Stomach (tissue), 4 donors: Measurements from ENCODE around the gene MYT1.

Experiments
- EP300 ChIP-seq: sonication (generic); formaldehyde crosslinking; IDR thresholded peaks from one replicate; pipeline ENCODE4 v1.6.1; 2017; ENCODE audit warnings: antibody characterized with exemption
- POLR2A ChIP-seq, 4 donors: fragments of 450-650 bp; IDR thresholded peaks; one replicate each; pipeline ENCODE4 v1.6.1; 2016; ENCODE audit warnings: antibody characterized with exemption in 4 of 4, control low read depth in 2 of 4, mild to moderate bottlenecking in 1 of 4, moderate library complexity in 1 of 4
- POLR2AphosphoS5 ChIP-seq, 3 donors: sonication (generic); formaldehyde crosslinking; IDR thresholded peaks; one replicate each; pipeline ENCODE4 v1.6.1; 2016; ENCODE audit warnings: antibody characterized with exemption in 3 of 3
- TF ChIP-seq, protein P1 (sequence below), 7 experiments: fragments of 450-650 bp in 4 of 7; fragments of 200-600 bp in 3 of 7; sonication (generic) in 3 of 7; IDR thresholded peaks; one replicate each; pipeline ENCODE4 v1.5.1; 2016 to 2019; ENCODE audit warnings: antibody characterized with exemption in 7 of 7, control low read depth in 2 of 7, mild to moderate bottlenecking in 1 of 7

GRCh38 chr20:64253443-64253842 lies 89.2 kb downstream of the MYT1 start:
- TF ChIP-seq, protein P1, sequence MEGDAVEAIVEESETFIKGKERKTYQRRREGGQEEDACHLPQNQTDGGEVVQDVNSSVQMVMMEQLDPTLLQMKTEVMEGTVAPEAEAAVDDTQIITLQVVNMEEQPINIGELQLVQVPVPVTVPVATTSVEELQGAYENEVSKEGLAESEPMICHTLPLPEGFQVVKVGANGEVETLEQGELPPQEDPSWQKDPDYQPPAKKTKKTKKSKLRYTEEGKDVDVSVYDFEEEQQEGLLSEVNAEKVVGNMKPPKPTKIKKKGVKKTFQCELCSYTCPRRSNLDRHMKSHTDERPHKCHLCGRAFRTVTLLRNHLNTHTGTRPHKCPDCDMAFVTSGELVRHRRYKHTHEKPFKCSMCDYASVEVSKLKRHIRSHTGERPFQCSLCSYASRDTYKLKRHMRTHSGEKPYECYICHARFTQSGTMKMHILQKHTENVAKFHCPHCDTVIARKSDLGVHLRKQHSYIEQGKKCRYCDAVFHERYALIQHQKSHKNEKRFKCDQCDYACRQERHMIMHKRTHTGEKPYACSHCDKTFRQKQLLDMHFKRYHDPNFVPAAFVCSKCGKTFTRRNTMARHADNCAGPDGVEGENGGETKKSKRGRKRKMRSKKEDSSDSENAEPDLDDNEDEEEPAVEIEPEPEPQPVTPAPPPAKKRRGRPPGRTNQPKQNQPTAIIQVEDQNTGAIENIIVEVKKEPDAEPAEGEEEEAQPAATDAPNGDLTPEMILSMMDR (IDR thresholded peaks at IDR 0.05): no peak
- TF ChIP-seq POLR2AphosphoS5 (IDR thresholded peaks at IDR 0.05) (no peak), EP300 (no peak), POLR2A (IDR thresholded peaks at IDR 0.05) (no peak)
